ENCODE data around the gene SUSD2.

SUSD2 gene

GRCh38 chr22:24145446-24146193 lies 35.7 kb upstream of the SUSD2 start:
- TF ChIP-seq ZNF274 (IDR thresholded peaks at IDR 0.05; ENCODE audit: low read depth, low read length), result no peak
- H3K4me3 ChIP-seq (ENCODE audit: low read length), result no peak overlapping the region

- TF ChIP-seq ZNF274 (IDR thresholded peaks at IDR 0.05; ENCODE audit: low read depth, low read length), result no peak
- no peak overlapping the region for H3K4me3 ChIP-seq (ENCODE audit: low read length)
These were observed 35.1 kb upstream of the SUSD2 start for GRCh38 chr22:24146194-24146616.

GRCh38 chr22:24146791-24147353 lies 34.4 kb upstream of the SUSD2 start:
- H3K4me3 ChIP-seq (ENCODE audit: low read length), result no peak overlapping the region

GRCh38 chr22:24147666-24148065 lies 33.6 kb upstream of the SUSD2 start:
- no peak overlapping the region for H3K4me3 ChIP-seq (ENCODE audit: low read length)
- TF ChIP-seq ZNF274 (IDR thresholded peaks at IDR 0.05; ENCODE audit: low read depth, low read length), result no peak

More at GRCh38 chr22:24146791-24147353, 34.4 kb upstream of the SUSD2 start:
- TF ChIP-seq ZNF274 (IDR thresholded peaks at IDR 0.05; ENCODE audit: low read depth, low read length), result no peak

GRCh38 chr22:24148266-24149197 lies 32.8 kb upstream of the SUSD2 start:
- TF ChIP-seq ZNF274 (IDR thresholded peaks at IDR 0.05; ENCODE audit: low read depth, low read length), result no peak
- H3K4me3 ChIP-seq (ENCODE audit: low read length), result no peak overlapping the region

GRCh38 chr22:24149198-24149590 lies 32.1 kb upstream of the SUSD2 start:
- TF ChIP-seq ZNF274 (IDR thresholded peaks at IDR 0.05; ENCODE audit: low read depth, low read length), result no peak
- H3K4me3 ChIP-seq (ENCODE audit: low read length), result no peak overlapping the region

- no peak overlapping the region for H3K4me3 ChIP-seq (ENCODE audit: low read length)
- no peak for TF ChIP-seq ZNF274 (IDR thresholded peaks at IDR 0.05; ENCODE audit: low read depth, low read length)
These were observed 27.9 kb upstream of the SUSD2 start for GRCh38 chr22:24153353-24153752.

- TF ChIP-seq ZNF274 (IDR thresholded peaks at IDR 0.05; ENCODE audit: low read depth, low read length), result no peak
- H3K4me3 ChIP-seq (ENCODE audit: low read length), result no peak overlapping the region
These were observed 27.3 kb upstream of the SUSD2 start for GRCh38 chr22:24153959-24154358.

- TF ChIP-seq ZNF274 (IDR thresholded peaks at IDR 0.05; ENCODE audit: low read depth, low read length), result no peak
- H3K4me3 ChIP-seq (ENCODE audit: low read length), result no peak overlapping the region
These were observed 26.5 kb upstream of the SUSD2 start for GRCh38 chr22:24154826-24155225.

GRCh38 chr22:24155627-24156140 lies 25.6 kb upstream of the SUSD2 start:
- TF ChIP-seq ZNF274 (IDR thresholded peaks at IDR 0.05; ENCODE audit: low read depth, low read length), result no peak
- H3K4me3 ChIP-seq (ENCODE audit: low read length), result peak overlapping the region; percentile 85; the same call in 1 of the 2 replicates

- peak overlapping the region; percentile 85 for H3K4me3 ChIP-seq (ENCODE audit: low read length)
- no peak for TF ChIP-seq ZNF274 (IDR thresholded peaks at IDR 0.05; ENCODE audit: low read depth, low read length)
These were observed 25.0 kb upstream of the SUSD2 start for GRCh38 chr22:24156141-24156912.

- H3K4me3 ChIP-seq (ENCODE audit: low read length), result peak overlapping the region; percentile 85; the same call in 1 of the 2 replicates
- TF ChIP-seq ZNF274 (IDR thresholded peaks at IDR 0.05; ENCODE audit: low read depth, low read length), result no peak
These were observed 24.1 kb upstream of the SUSD2 start for GRCh38 chr22:24156913-24157821.

GRCh38 chr22:24157822-24158135 lies 23.5 kb upstream of the SUSD2 start:
- peak overlapping the region; percentile 40; the same call in 1 of the 2 replicates for H3K4me3 ChIP-seq (ENCODE audit: low read length)
- TF ChIP-seq ZNF274 (IDR thresholded peaks at IDR 0.05; ENCODE audit: low read depth, low read length), result no peak
